HepG2 (cell line): ENCODE data around the gene GATC. TPM values are rescaled to one million over a fixed set of nuclear protein-coding genes. Genes with fewer than 3 reads are reported as not detected.
A peak's percentile ranks its signal among the peaks of the same experiment; 100 is the strongest.

Source experiments
- FOXJ3 ChIP-seq: sonication (generic); formaldehyde crosslinking; IDR thresholded peaks from 2 replicates; pipeline ENCODE4 v1.4.0; 2020; ENCODE audit warnings: missing genetic modification reagents, mild to moderate bottlenecking, borderline replicate concordance
- MNT ChIP-seq: fragments of 450-650 bp; IDR thresholded peaks from 2 replicates; pipeline ENCODE4 v1.6.1; 2016
- PREB ChIP-seq: sonication (generic); formaldehyde crosslinking; IDR thresholded peaks from 2 replicates; pipeline ENCODE4 v1.4.0; 2020; ENCODE audit warnings: missing genetic modification reagents
- REXO4 ChIP-seq: sonication (generic); formaldehyde crosslinking; IDR thresholded peaks from 2 replicates; pipeline ENCODE4 v1.8.0; 2022; ENCODE audit warnings: missing genetic modification reagents, mild to moderate bottlenecking, borderline replicate concordance
- TRIM24 ChIP-seq: sonication (generic); formaldehyde crosslinking; IDR thresholded peaks from 2 replicates; pipeline ENCODE4 v1.8.0; 2022; ENCODE audit warnings: mild to moderate bottlenecking, missing genetic modification reagents
- ZBTB2 ChIP-seq: sonication (generic); formaldehyde crosslinking; IDR thresholded peaks from 2 replicates; pipeline ENCODE4 v1.8.0; 2022; ENCODE audit warnings: low read depth, missing genetic modification reagents
- ZNF17 ChIP-seq: sonication (generic); formaldehyde crosslinking; IDR thresholded peaks from 2 replicates; pipeline ENCODE4 v1.5.0; 2020; ENCODE audit warnings: mild to moderate bottlenecking, missing genetic modification reagents
- ZNF225 ChIP-seq: sonication (generic); formaldehyde crosslinking; IDR thresholded peaks from 2 replicates; pipeline ENCODE4 v1.4.0; 2020; ENCODE audit warnings: mild to moderate bottlenecking, missing genetic modification reagents
- ZNF230 ChIP-seq: sonication (generic); formaldehyde crosslinking; IDR thresholded peaks from 2 replicates; pipeline ENCODE4 v1.4.0; 2020; ENCODE audit warnings: mild to moderate bottlenecking, missing genetic modification reagents
- ZNF543 ChIP-seq: sonication (generic); formaldehyde crosslinking; IDR thresholded peaks from 2 replicates; pipeline ENCODE4 v1.4.0; 2020; ENCODE audit warnings: mild to moderate bottlenecking, missing genetic modification reagents
- ZNF629 ChIP-seq: sonication (generic); formaldehyde crosslinking; conservative IDR thresholded peaks from 2 replicates; pipeline ENCODE4 v1.5.0; 2020; ENCODE audit warnings: missing genetic modification reagents
- ZNF672 ChIP-seq: sonication (generic); formaldehyde crosslinking; IDR thresholded peaks from 2 replicates; pipeline ENCODE4 v1.8.1; 2022; ENCODE audit warnings: missing genetic modification reagents
- ZNF704 ChIP-seq: sonication (generic); formaldehyde crosslinking; IDR thresholded peaks from 2 replicates; pipeline ENCODE4 v1.8.1; 2023; ENCODE audit warnings: mild to moderate bottlenecking, inconsistent platforms, moderate library complexity, missing genetic modification reagents, borderline replicate concordance
- ZNF770 ChIP-seq: sonication (generic); formaldehyde crosslinking; IDR thresholded peaks from 2 replicates; pipeline ENCODE4 v1.5.0; 2020; ENCODE audit warnings: mild to moderate bottlenecking, missing genetic modification reagents
- ZSCAN25 ChIP-seq: sonication (generic); formaldehyde crosslinking; IDR thresholded peaks from 2 replicates; pipeline ENCODE4 v1.8.0; 2022; ENCODE audit warnings: mild to moderate bottlenecking, missing genetic modification reagents
- polyA plus RNA-seq, 8 experiments: library from polyadenylated mRNA; depleted of rRNA in 3 of 8; stranded (reverse) in 7 of 8; unstranded in 1 of 8; fragments of >200 nt; fragmentation: Illumina TruSeq in 4 of 8; extraction: Trizol in 4 of 8; gene quantifications; 2 replicates each; pipeline versions ENCODE4 v1.2.1 to v1.2.3, GENCODE V29; 2011 to 2016; ENCODE audit warnings: low read depth in 4 of 8, missing spikeins in 1 of 8, mixed read lengths in 1 of 8; ENCODE audit not compliant: insufficient read depth in 1 of 8
- total RNA-seq, 5 experiments: library from RNA; depleted of rRNA; stranded (reverse); fragments of >200 nt; fragmentation: Illumina TruSeq; extraction: Trizol; gene quantifications; 2 replicates each; pipeline ENCODE4 v1.2.3, GENCODE V29; 2016; ENCODE audit warnings: low read depth in 1 of 5
- TF ChIP-seq, protein P1 (sequence below): sonication (generic); formaldehyde crosslinking; IDR thresholded peaks from 2 replicates; pipeline ENCODE4 v1.4.0; 2020; ENCODE audit warnings: missing genetic modification reagents
- TF ChIP-seq, protein P2 (sequence below): sonication (generic); formaldehyde crosslinking; IDR thresholded peaks from 2 replicates; pipeline ENCODE4 v1.8.0; 2022; ENCODE audit warnings: missing genetic modification reagents, mild to moderate bottlenecking, borderline replicate concordance

Gene GATC
- total and polyA plus RNA-seq, 2 of the 13 experiments (the other 11 are each of a cell fraction or from before 2014, with no cell fraction given), result 17.7 to 29.7 TPM

DNA sequence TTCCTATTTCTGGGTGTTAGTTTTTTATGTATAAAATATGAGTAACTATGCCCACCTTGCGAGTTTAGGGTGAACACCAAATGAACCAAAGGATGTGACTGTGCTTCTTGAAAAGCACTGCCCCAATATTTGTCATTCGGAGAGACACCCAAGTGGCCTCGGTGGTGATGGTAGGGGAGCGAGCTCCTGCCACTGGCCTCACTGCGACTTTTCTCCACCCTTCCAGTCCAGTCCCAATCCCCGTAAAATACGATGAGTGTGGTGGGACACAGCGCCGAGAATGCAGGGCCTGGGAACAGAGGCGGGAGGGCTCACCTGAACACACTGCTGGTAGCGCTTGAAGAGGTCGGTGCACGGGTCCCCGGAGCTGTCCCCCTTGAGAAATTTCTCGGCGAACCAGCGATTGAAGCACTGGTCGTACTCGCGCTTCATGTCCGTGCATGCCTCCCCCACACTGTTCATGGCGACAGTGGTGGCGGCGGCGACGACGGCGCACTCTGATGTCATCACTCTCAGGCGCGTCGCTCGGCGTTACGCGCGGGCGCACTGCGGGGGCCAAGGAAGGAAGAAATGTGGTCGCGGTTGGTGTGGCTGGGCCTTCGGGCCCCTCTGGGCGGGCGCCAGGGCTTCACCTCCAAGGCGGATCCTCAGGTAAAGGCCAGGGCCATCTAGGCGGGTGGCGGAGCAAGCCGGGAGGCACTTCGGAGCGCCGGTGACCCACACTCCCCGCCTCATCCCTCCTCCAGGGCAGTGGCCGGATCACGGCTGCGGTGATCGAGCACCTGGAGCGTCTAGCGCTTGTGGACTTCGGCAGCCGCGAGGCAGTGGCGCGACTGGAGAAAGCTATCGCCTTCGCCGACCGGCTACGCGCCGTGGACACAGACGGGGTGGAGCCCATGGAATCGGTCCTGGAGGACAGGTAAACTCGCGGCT, at the start of gene GATC, which contains the start of gene TRIAP1 (continued):
- TF ChIP-seq, protein P1, sequence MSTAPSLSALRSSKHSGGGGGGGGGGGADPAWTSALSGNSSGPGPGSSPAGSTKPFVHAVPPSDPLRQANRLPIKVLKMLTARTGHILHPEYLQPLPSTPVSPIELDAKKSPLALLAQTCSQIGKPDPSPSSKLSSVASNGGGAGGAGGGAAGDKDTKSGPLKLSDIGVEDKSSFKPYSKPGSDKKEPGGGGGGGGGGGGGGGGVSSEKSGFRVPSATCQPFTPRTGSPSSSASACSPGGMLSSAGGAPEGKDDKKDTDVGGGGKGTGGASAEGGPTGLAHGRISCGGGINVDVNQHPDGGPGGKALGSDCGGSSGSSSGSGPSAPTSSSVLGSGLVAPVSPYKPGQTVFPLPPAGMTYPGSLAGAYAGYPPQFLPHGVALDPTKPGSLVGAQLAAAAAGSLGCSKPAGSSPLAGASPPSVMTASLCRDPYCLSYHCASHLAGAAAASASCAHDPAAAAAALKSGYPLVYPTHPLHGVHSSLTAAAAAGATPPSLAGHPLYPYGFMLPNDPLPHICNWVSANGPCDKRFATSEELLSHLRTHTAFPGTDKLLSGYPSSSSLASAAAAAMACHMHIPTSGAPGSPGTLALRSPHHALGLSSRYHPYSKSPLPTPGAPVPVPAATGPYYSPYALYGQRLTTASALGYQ, result no peak; the same call in 1 of the 2 replicates
- TF ChIP-seq ZNF543 (CRISPR knock-in tag) (peak; percentile 76), ZNF225 (peak; percentile 84), TRIM24 (no peak), FOXJ3 (CRISPR knock-in tag) (no peak; the same call in 1 of the 2 replicates), ZNF770 (CRISPR knock-in tag) (peak; percentile 50; the same call in 1 of the 2 replicates), MNT (peak; percentile 61), ZBTB2 (CRISPR knock-in tag) (peak; percentile 66; the same call in 1 of the 2 replicates), PREB (CRISPR knock-in tag) (no peak), ZNF230 (no peak; the same call in 1 of the 2 replicates), ZNF629 (CRISPR knock-in tag) (no peak), REXO4 (CRISPR knock-in tag) (no peak), ZNF17 (CRISPR knock-in tag) (0 out of 2 replicates have a peak, but pooled peaks have one; percentile 82), ZNF704 (CRISPR knock-in tag) (peak; percentile 79; the same call in 1 of the 2 replicates), ZSCAN25 (CRISPR knock-in tag) (peak; percentile 88), ZNF672 (CRISPR knock-in tag) (no peak)
- TF ChIP-seq, protein P2, sequence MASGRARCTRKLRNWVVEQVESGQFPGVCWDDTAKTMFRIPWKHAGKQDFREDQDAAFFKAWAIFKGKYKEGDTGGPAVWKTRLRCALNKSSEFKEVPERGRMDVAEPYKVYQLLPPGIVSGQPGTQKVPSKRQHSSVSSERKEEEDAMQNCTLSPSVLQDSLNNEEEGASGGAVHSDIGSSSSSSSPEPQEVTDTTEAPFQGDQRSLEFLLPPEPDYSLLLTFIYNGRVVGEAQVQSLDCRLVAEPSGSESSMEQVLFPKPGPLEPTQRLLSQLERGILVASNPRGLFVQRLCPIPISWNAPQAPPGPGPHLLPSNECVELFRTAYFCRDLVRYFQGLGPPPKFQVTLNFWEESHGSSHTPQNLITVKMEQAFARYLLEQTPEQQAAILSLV (CRISPR knock-in tag), result peak; percentile 60; the same call in 1 of the 2 replicates
